Measurements from ENCODE around the gene TSPAN4.
A peak's percentile ranks its signal among the peaks of the same experiment; 100 is the strongest.

TSPAN4 gene

GRCh38 chr11:905952-906351 is 63.3 kb downstream of the TSPAN4 start:
- no peak for DNase-seq (ENCODE audit: low read depth in 1 of 2, low spot score in 1 of 2)

- DNase-seq (ENCODE audit: low read depth in 1 of 2, low spot score in 1 of 2) = no peak
These were observed 65.0 kb downstream of the TSPAN4 start for GRCh38 chr11:907668-908067.

GRCh38 chr11:908273-908672 is 65.6 kb downstream of the TSPAN4 start:
- DNase-seq (ENCODE audit: low read depth in 1 of 2, low spot score in 1 of 2) = no peak

GRCh38 chr11:909406-909805 is 66.8 kb downstream of the TSPAN4 start:
- no peak for DNase-seq (ENCODE audit: low read depth in 1 of 2, low spot score in 1 of 2)

GRCh38 chr11:910044-910588 is 67.5 kb downstream of the TSPAN4 start:
- DNase-seq (ENCODE audit: low read depth in 1 of 2, low spot score in 1 of 2) = no peak

GRCh38 chr11:910589-911030 is 68.0 kb downstream of the TSPAN4 start, which contains the start of gene CHID1:
CHID1 (minus strand) TSS chr11:910810; CDS start chr11:904816, 5,994 bp downstream.
- DNase-seq (ENCODE audit: low read depth in 1 of 2, low spot score in 1 of 2) = peak; percentile 80 to 81

GRCh38 chr11:911031-911889 is 68.6 kb downstream of the TSPAN4 start:
- DNase-seq (ENCODE audit: low read depth in 1 of 2, low spot score in 1 of 2) = peak; percentile 27 to 43

GRCh38 chr11:911890-912219 is 69.2 kb downstream of the TSPAN4 start:
- no peak for DNase-seq (ENCODE audit: low read depth in 1 of 2, low spot score in 1 of 2)

GRCh38 chr11:912266-912665 is 69.6 kb downstream of the TSPAN4 start:
- DNase-seq (ENCODE audit: low read depth in 1 of 2, low spot score in 1 of 2) = no peak

- no peak for DNase-seq (ENCODE audit: low read depth in 1 of 2, low spot score in 1 of 2)
These were observed 70.4 kb downstream of the TSPAN4 start for GRCh38 chr11:913043-913442.

- DNase-seq (ENCODE audit: low read depth in 1 of 2, low spot score in 1 of 2) = no peak
These were observed 71.6 kb downstream of the TSPAN4 start for GRCh38 chr11:914204-914603.

- DNase-seq (ENCODE audit: low read depth in 1 of 2, low spot score in 1 of 2) = no peak
These were observed 72.3 kb downstream of the TSPAN4 start for GRCh38 chr11:914747-915501.
